Measurements from ENCODE around the gene FKBP2. TPM values are rescaled to one million over a fixed set of nuclear protein-coding genes. Genes with fewer than 3 reads are reported as not detected.

The FKBP2 gene
- total RNA-seq, 6 experiments from 2014 or later, result 54.1 to 95.6 (median 73.1) TPM

GRCh38 chr11:64284962-64285884 is 44.3 kb downstream of the FKBP2 start, which contains the start of gene GPR137:
Gene GPR137 (plus strand): TSS chr11:64285848. CDS start chr11:64286525, 677 bp downstream.
- Mint-ChIP-seq H3K4me3 (peak within 1 kb of the TSS; percentile 88), H3K36me3 (ENCODE audit: low read depth) (peaks cover 7% of the 10 kb centered on the region), H3K27ac (peak within 1 kb of the TSS; percentile 90), H3K4me1 (ENCODE audit: low read depth) (peaks cover 23% of the 10 kb centered on the region), H3K27me3 (ENCODE audit: insufficient read depth) (peaks cover 12% of the 10 kb centered on the region), H3K9me3 (no peaks in the 10 kb centered on the region)
- DNase-seq, result peak; percentile 48
- TF ChIP-seq CTCF (IDR thresholded peaks at IDR 0.05), result no peak; the same call in 1 of the 2 replicates

DNA sequence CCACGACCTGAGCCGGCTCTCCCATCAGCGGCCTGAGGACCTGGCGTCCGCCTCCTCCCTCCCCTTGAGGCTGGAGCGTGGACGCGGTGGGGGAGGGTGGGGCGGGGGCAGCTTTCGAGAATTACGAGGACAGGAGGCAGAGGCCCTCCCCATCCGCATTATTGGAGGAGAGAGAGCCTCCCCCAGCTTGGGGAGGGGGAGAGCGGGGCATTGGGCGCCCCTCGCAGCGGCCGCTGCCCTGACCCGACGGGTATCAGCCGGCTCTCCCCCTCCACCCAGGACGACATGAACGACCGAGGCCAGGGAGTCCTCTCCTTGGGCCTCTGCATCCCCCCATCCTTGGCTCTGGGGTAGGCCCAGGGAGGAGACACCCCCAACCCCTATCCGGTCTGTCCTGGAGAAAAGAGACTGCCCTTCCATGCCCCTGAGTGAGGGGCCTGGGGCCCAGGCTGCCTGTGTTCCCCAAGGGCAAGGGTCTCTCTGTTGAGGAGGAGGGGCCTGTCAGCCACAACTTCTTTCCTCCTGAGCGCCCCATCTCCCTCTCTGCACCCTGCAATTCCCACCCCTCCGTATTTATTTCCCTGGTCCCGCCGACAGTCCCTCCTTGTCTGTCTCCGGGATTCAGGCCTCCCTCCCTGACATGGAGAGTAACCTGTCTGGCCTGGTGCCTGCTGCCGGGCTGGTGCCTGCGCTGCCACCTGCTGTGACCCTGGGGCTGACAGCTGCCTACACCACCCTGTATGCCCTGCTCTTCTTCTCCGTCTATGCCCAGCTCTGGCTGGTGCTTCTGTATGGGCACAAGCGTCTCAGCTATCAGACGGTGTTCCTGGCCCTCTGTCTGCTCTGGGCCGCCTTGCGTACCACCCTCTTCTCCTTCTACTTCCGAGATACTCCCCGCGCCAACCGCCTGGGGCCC is 45.2 kb downstream of the FKBP2 start:
- Mint-ChIP-seq H3K9me3 (no peaks in the 10 kb centered on the region), H3K27ac (peak overlapping the region; percentile 68), H3K36me3 (ENCODE audit: low read depth) (peaks cover 6% of the 10 kb centered on the region), H3K27me3 (ENCODE audit: insufficient read depth) (peaks cover 15% of the 10 kb centered on the region), H3K4me1 (ENCODE audit: low read depth) (peaks cover 21% of the 10 kb centered on the region), H3K4me3 (peak overlapping the region; percentile 83)
- DNase-seq, result no peak
- TF ChIP-seq CTCF (IDR thresholded peaks at IDR 0.05), result peak; percentile 40; the same call in 1 of the 2 replicates

DNA sequence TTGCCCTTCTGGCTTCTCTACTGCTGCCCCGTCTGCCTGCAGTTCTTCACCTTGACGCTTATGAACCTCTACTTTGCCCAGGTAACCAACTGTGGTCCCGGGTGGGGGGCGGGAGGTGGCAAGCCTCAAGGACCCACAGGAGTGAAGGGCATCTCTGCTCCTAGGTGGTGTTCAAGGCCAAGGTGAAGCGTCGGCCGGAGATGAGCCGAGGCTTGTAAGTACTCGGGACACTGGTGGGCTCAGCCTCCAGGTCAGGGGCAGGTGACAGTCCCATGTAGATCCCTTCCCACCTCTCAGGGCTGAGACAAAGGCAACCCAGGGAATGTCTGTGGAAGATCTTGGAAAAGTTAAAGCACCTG is 45.9 kb downstream of the FKBP2 start:
- H3K27me3 Mint-ChIP-seq (ENCODE audit: insufficient read depth), result peaks cover 14% of the 10 kb centered on the region
- H3K4me3 Mint-ChIP-seq, result peak overlapping the region; percentile 83
- no peaks in the 10 kb centered on the region; the same call in 1 of the 2 replicates for H3K36me3 Mint-ChIP-seq (ENCODE audit: low read depth)
- H3K27ac Mint-ChIP-seq, result peak overlapping the region; percentile 68; the same call in 1 of the 2 replicates
- H3K9me3 Mint-ChIP-seq, result no peaks in the 10 kb centered on the region
- no peak for DNase-seq
- no peak for TF ChIP-seq CTCF (IDR thresholded peaks at IDR 0.05)
- H3K4me1 Mint-ChIP-seq (ENCODE audit: low read depth), result peaks cover 16% of the 10 kb centered on the region

DNA sequence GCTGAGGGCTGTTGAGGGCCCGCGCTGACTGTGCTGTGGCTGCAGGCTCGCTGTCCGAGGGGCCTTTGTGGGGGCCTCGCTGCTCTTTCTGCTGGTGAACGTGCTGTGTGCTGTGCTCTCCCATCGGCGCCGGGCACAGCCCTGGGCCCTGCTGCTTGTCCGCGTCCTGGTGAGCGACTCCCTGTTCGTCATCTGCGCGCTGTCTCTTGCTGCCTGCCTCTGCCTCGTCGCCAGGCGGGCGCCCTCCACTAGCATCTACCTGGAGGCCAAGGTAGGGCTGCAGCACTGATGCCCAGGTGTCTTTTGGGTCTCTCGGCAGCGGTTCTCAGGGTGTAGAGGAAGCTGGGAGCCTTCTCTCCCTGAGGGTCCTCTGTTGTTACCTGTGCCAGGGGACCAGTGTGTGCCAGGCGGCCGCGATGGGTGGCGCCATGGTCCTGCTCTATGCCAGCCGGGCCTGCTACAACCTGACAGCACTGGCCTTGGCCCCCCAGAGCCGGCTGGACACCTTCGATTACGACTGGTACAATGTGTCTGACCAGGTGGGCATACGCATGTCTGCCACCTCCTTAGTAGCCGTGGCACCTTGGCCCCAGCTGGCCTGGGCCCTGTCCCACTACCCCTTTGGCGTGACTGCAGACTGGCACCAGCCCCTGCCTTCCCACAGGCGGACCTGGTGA is 46.9 kb downstream of the FKBP2 start:
- Mint-ChIP-seq H3K9me3 (no peaks in the 10 kb centered on the region), H3K27me3 (ENCODE audit: insufficient read depth) (peaks cover 15% of the 10 kb centered on the region), H3K36me3 (ENCODE audit: low read depth) (no peaks in the 10 kb centered on the region), H3K27ac (no peak overlapping the region), H3K4me3 (no peak overlapping the region), H3K4me1 (ENCODE audit: low read depth) (peaks cover 16% of the 10 kb centered on the region)
- no peak for DNase-seq
- no peak for TF ChIP-seq CTCF (IDR thresholded peaks at IDR 0.05)

DNA sequence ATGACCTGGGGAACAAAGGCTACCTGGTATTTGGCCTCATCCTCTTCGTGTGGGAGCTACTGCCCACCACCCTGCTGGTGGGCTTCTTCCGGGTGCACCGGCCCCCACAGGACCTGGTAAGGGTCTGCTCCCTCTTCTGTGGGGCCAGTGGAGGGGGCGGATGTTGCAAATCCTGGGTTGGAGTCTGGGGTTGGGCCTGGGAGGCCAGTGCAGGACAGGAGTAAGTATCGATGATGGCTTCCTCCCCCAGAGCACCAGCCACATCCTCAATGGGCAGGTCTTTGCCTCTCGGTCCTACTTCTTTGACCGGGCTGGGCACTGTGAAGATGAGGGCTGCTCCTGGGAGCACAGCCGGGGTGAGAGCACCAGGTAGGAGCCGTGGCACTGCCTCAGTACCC is 47.5 kb downstream of the FKBP2 start:
- Mint-ChIP-seq H3K27me3 (ENCODE audit: insufficient read depth) (peaks cover 20% of the 10 kb centered on the region), H3K4me3 (no peak overlapping the region), H3K27ac (no peak overlapping the region), H3K4me1 (ENCODE audit: low read depth) (peaks cover 11% of the 10 kb centered on the region), H3K36me3 (ENCODE audit: low read depth) (no peaks in the 10 kb centered on the region), H3K9me3 (no peaks in the 10 kb centered on the region)
- no peak for TF ChIP-seq CTCF (IDR thresholded peaks at IDR 0.05)
- no peak for DNase-seq

Data from HFFc6 (cell line).